ENCODE measurements around the gene CCDC33.

DNA sequence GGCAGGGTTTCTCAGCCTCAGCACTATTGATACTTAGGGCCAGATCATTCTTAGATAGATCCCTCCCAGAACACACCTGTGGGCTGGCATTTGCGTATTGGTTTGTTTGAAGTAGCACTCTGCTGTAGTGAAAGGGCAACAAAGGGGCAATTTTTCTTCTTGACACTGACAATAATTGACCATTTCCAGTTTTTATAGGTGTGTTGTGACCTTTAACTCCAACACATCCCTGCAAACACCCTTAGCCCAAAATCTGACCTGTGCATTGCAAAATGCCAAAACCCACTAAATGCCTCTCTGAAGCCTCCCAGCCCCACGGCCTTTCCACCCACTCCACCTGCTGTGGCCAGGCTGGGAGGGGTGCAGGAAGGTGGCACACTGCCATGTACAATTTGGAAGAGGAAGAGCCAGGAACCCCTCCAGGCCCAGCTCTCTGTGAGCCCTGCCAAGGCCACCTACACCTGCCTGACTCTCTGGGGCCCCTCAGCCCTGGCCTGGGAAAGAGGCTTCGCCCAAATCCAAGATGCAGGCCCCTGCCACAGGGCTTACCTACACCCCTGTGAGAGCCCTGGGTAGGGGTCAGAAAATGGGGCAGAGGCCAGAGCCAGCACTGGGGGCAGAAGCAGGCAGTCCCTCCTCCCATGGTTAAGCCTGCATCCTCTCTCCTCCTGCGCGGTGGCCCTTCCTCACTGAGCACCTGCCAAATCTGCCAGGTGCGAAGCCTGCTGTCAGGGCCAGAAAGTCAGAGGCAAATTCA, 140.9 kb downstream of the CCDC33 start:
- TF ChIP-seq, protein P1, sequence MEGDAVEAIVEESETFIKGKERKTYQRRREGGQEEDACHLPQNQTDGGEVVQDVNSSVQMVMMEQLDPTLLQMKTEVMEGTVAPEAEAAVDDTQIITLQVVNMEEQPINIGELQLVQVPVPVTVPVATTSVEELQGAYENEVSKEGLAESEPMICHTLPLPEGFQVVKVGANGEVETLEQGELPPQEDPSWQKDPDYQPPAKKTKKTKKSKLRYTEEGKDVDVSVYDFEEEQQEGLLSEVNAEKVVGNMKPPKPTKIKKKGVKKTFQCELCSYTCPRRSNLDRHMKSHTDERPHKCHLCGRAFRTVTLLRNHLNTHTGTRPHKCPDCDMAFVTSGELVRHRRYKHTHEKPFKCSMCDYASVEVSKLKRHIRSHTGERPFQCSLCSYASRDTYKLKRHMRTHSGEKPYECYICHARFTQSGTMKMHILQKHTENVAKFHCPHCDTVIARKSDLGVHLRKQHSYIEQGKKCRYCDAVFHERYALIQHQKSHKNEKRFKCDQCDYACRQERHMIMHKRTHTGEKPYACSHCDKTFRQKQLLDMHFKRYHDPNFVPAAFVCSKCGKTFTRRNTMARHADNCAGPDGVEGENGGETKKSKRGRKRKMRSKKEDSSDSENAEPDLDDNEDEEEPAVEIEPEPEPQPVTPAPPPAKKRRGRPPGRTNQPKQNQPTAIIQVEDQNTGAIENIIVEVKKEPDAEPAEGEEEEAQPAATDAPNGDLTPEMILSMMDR (IDR thresholded peaks at IDR 0.05 in 8 of 11, conservative IDR thresholded peaks at IDR 0.05 in 3 of 11) = no peak
- TF ChIP-seq POLR2AphosphoS5 (IDR thresholded peaks at IDR 0.05) = no peak

Data from spleen (tissue), 7 donors.